ENCODE measurements around the gene CALML6. TPM values are rescaled to one million over a fixed set of nuclear protein-coding genes. Genes with fewer than 3 reads are reported as not detected.

The CALML6 gene
- polyA plus RNA-seq, 2 of the 4 experiments (the other 2 are of a cell fraction) = 0.49 TPM

DNA sequence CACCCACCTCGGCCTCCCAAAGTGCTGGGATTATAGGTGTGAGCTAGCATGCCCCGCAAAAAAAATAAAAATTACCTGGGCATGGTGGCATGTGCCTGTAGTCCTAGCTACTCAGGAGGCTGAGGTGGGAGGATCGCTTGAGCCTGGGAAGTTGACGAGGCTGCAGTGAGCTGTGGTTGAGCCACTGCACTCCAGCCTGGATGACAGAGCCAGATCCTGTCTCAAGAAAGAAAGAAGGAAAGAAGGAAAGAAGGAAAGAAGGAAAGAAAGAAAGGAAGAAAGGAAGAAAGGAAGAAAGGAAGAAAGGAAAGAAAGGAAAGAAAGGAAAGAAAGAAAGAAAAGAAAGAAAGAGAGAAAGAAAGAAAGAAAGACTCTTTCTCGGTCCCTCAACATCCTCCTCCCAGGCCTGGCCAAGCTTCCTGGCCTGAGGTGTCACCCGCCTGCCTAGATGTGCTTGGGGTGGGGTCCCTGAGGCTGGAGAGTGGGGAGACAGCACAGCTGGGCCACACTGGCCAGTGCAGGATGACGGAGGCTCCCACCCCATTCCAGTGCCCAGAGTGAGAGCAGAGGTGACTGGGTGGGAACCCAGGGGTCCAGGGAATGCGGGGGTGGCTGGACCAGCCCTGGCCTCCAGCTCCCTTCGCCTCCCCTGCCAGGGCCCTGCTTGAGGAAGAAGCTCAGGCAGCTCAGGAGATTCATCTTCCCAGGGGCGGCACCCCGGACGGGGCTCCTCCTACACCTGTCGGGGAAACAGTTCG lies 14.0 kb upstream of the CALML6 start:
- H3K4me3 ChIP-seq = no peak overlapping the region
- POLR2A ChIA-PET = interaction anchor here (1.2 kb wide), 1 partner anchor 8 kb away, joined by 3 read pairs; no protein-coding TSS in a partner anchor
- H3K4me1 ChIP-seq = peaks cover 10% of the 10 kb centered on the region; the same call in 1 of the 3 replicates
- ATAC-seq = peak in 1 of 2 experiments; percentile 21; a peak in 1 of 6 replicates
- no peak overlapping the region for H3K4me2 ChIP-seq
- TF ChIP-seq USF2 (IDR thresholded peaks at IDR 0.05) (no peak), ESRRA (IDR thresholded peaks at IDR 0.05; ENCODE audit: borderline replicate concordance, low read length) (no peak), RAD21 (conservative IDR thresholded peaks at IDR 0.05 in 1 of 2, IDR thresholded peaks at IDR 0.05 in 1 of 2) (no peak), ZFP36 (IDR thresholded peaks at IDR 0.05; ENCODE audit: borderline replicate concordance, partially characterized antibody) (no peak), MAFK (IDR thresholded peaks at IDR 0.05; ENCODE audit: partially characterized antibody) (no peak)
- TF ChIP-seq, protein P1, sequence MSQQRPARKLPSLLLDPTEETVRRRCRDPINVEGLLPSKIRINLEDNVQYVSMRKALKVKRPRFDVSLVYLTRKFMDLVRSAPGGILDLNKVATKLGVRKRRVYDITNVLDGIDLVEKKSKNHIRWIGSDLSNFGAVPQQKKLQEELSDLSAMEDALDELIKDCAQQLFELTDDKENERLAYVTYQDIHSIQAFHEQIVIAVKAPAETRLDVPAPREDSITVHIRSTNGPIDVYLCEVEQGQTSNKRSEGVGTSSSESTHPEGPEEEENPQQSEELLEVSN (IDR thresholded peaks at IDR 0.05; ENCODE audit: borderline replicate concordance, low read depth) = no peak
- H3K27ac ChIP-seq = no peak overlapping the region
- no peak for FAIRE-seq
- WGBS (ENCODE audit: missing lambda C conversion rate) = 85% methylated on average over 6 of the region's 14 CpGs
- no peaks in the 10 kb centered on the region for H3K9me3 ChIP-seq
- DNase-seq (ENCODE audit: low read depth in 1 of 2, low spot score in 1 of 2) = no peak
- CTCF ChIA-PET = interaction anchor here (0.8 to 3.8 kb wide), 7 partner anchors 8 to 148 kb away, joined by 3 to 25 read pairs (median 4); no protein-coding TSS in a partner anchor

GRCh38 chr1:1901641-1902294 lies 13.3 kb upstream of the CALML6 start:
- no peak overlapping the region for H3K4me3 ChIP-seq
- H3K4me1 ChIP-seq = peaks cover 13% of the 10 kb centered on the region; the same call in 2 of the 3 replicates
- no peaks in the 10 kb centered on the region for H3K9me3 ChIP-seq
- ATAC-seq = no peak
- CTCF ChIA-PET = interaction anchor here (0.8 to 1.6 kb wide), 6 partner anchors 10 to 147 kb away, joined by 3 to 4 read pairs (median 4); no protein-coding TSS in a partner anchor
- no peak overlapping the region for H3K27ac ChIP-seq
- POLR2A ChIA-PET = no interaction called here
- DNase-seq (ENCODE audit: low read depth in 1 of 2, low spot score in 1 of 2) = no peak
- TF ChIP-seq, protein P2, sequence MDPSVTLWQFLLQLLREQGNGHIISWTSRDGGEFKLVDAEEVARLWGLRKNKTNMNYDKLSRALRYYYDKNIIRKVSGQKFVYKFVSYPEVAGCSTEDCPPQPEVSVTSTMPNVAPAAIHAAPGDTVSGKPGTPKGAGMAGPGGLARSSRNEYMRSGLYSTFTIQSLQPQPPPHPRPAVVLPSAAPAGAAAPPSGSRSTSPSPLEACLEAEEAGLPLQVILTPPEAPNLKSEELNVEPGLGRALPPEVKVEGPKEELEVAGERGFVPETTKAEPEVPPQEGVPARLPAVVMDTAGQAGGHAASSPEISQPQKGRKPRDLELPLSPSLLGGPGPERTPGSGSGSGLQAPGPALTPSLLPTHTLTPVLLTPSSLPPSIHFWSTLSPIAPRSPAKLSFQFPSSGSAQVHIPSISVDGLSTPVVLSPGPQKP (IDR thresholded peaks at IDR 0.05; ENCODE audit: low read depth, low read length) = no peak
- TF ChIP-seq TP53 (CRISPR knock-in tag; IDR thresholded peaks at IDR 0.05) (no peak), EP300 (IDR thresholded peaks at IDR 0.05) (no peak), HOXB13 (CRISPR knock-in tag; IDR thresholded peaks at IDR 0.05; ENCODE audit: low read depth) (no peak), CBX2 (IDR thresholded peaks at IDR 0.05; ENCODE audit: borderline replicate concordance, low read depth) (no peak), REST (IDR thresholded peaks at IDR 0.05) (no peak), KDM5A (IDR thresholded peaks at IDR 0.05) (no peak), JUN (IDR thresholded peaks at IDR 0.05) (no peak), CHD4 (IDR thresholded peaks at IDR 0.05; ENCODE audit: borderline replicate concordance) (no peak), NPAS2 (CRISPR knock-in tag; IDR thresholded peaks at IDR 0.05; ENCODE audit: borderline replicate concordance) (no peak), SMC3 (IDR thresholded peaks at IDR 0.05) (no peak), EHF (CRISPR knock-in tag; IDR thresholded peaks at IDR 0.05) (no peak)
- TF ChIP-seq, protein P3, sequence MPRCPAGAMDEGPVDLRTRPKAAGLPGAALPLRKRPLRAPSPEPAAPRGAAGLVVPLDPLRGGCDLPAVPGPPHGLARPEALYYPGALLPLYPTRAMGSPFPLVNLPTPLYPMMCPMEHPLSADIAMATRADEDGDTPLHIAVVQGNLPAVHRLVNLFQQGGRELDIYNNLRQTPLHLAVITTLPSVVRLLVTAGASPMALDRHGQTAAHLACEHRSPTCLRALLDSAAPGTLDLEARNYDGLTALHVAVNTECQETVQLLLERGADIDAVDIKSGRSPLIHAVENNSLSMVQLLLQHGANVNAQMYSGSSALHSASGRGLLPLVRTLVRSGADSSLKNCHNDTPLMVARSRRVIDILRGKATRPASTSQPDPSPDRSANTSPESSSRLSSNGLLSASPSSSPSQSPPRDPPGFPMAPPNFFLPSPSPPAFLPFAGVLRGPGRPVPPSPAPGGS (IDR thresholded peaks at IDR 0.05) = no peak
- WGBS (ENCODE audit: missing lambda C conversion rate) = 93% methylated on average over 2 of the region's 13 CpGs
- FAIRE-seq = no peak
- H3K4me2 ChIP-seq = no peak overlapping the region
